Measurements from ENCODE around the gene P2RX3. TPM values are rescaled to one million over a fixed set of nuclear protein-coding genes. Genes with fewer than 3 reads are reported as not detected.
A peak's percentile ranks its signal among the peaks of the same experiment; 100 is the strongest.

P2RX3 gene
- total RNA-seq, 2 donors from 2014 or later, result 0.40 TPM; not detected in 1

- Histone ChIP-seq H3K27me3 (replicated peaks; ENCODE audit: insufficient read depth) (no peaks in the 10 kb centered on the region), H3K9me3 (no peaks in the 10 kb centered on the region), H3K4me1 (replicated peaks) (peaks cover 25% of the 10 kb centered on the region), H3K27ac (peak overlapping the region; percentile 78 to 85), H3K4me3 (no peak overlapping the region), H3K36me3 (peaks cover 6 to 22% of the 10 kb centered on the region in 2 donors)
- DNase-seq (ENCODE audit: low spot score), result no peak
- 67% methylated on average over 6 of the region's 6 CpGs for WGBS
- TF ChIP-seq POLR2AphosphoS5 (IDR thresholded peaks at IDR 0.05) (no peak), POLR2A (IDR thresholded peaks at IDR 0.05) (no peak)
- TF ChIP-seq, protein P1, sequence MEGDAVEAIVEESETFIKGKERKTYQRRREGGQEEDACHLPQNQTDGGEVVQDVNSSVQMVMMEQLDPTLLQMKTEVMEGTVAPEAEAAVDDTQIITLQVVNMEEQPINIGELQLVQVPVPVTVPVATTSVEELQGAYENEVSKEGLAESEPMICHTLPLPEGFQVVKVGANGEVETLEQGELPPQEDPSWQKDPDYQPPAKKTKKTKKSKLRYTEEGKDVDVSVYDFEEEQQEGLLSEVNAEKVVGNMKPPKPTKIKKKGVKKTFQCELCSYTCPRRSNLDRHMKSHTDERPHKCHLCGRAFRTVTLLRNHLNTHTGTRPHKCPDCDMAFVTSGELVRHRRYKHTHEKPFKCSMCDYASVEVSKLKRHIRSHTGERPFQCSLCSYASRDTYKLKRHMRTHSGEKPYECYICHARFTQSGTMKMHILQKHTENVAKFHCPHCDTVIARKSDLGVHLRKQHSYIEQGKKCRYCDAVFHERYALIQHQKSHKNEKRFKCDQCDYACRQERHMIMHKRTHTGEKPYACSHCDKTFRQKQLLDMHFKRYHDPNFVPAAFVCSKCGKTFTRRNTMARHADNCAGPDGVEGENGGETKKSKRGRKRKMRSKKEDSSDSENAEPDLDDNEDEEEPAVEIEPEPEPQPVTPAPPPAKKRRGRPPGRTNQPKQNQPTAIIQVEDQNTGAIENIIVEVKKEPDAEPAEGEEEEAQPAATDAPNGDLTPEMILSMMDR (IDR thresholded peaks at IDR 0.05), result no peak
- intact Hi-C loops (cut with DNase I), result no loop called here
Measured at GRCh38 chr11:57310091-57310490, 28.1 kb upstream of the P2RX3 start.

- H3K27me3 ChIP-seq (replicated peaks; ENCODE audit: insufficient read depth), result no peaks in the 10 kb centered on the region
- peaks cover 25% of the 10 kb centered on the region for H3K4me1 ChIP-seq (replicated peaks)
- TF ChIP-seq POLR2A (IDR thresholded peaks at IDR 0.05) (no peak), POLR2AphosphoS5 (IDR thresholded peaks at IDR 0.05) (no peak)
- TF ChIP-seq, protein P1 (IDR thresholded peaks at IDR 0.05), result no peak
- H3K4me3 ChIP-seq, result peak overlapping the region; percentile 29 to 38
- DNase-seq (ENCODE audit: low spot score), result no peak
- intact Hi-C loops (cut with DNase I), result no loop called here
- H3K36me3 ChIP-seq, result peaks cover 6 to 22% of the 10 kb centered on the region in 2 donors
- peak overlapping the region; percentile 78 to 85 for H3K27ac ChIP-seq
- WGBS, result 40% methylated on average over 6 of the region's 6 CpGs
- no peaks in the 10 kb centered on the region for H3K9me3 ChIP-seq
Measured at GRCh38 chr11:57310630-57311086, 27.5 kb upstream of the P2RX3 start.

DNA sequence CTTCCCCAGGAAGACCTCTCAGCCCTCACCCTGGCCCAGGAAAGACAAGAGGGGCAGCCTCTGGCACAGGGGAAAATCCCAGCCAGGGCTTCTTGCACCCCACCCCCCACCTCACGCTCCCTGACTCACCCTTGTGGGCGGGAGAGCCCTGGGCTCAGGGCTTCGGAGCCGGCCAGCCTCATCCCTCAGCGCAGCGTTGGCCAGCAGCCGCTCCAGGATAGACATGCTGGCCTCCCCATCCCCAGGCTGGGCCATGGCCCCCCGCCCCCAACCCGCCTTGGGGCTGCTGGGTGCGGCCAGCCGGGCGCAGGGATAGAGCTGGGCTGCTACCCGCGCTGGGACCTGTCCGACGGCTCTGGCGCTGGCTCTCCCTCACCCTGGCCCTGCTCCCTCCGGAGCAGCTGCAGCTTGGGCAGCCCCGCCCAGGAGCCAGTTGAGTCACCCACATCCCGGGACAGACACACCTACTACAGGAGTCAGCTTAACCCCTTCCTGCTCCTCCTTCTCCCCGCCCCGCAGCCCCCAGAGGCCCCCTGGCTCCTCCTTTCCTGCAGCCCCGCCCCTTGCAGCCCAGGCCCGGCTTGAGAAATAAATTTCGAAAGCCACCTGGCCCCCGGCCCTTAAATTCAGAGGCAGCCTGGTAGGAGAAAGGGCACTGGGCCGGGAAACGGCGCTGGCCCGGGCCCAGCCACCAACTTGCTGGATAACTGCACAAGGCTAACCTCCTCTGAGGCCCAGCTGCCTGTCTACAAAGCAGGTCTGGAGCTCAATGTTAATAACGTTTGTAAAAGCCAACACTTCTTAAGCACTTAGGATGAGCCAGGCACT lies 26.8 kb upstream of the P2RX3 start:
- Histone ChIP-seq H3K27ac (peak overlapping the region; percentile 78 to 85), H3K36me3 (peaks cover 6 to 28% of the 10 kb centered on the region in 2 donors), H3K27me3 (replicated peaks; ENCODE audit: insufficient read depth) (no peaks in the 10 kb centered on the region), H3K4me1 (replicated peaks) (peaks cover 31% of the 10 kb centered on the region), H3K4me3 (peak overlapping the region; percentile 29 to 38), H3K9me3 (no peaks in the 10 kb centered on the region)
- peak; percentile 88 for TF ChIP-seq POLR2AphosphoS5 (IDR thresholded peaks at IDR 0.05)
- TF ChIP-seq, protein P1 (IDR thresholded peaks at IDR 0.05), result no peak
- peak; percentile 85 for TF ChIP-seq POLR2A (IDR thresholded peaks at IDR 0.05)
- DNase-seq (ENCODE audit: low spot score), result peak; percentile 97
- WGBS, result 0% methylated on average over 28 of the region's 31 CpGs
- intact Hi-C loops (cut with DNase I), result no loop called here

GRCh38 chr11:57312511-57313021 lies 25.6 kb upstream of the P2RX3 start:
- peaks cover 35% of the 10 kb centered on the region for H3K4me1 ChIP-seq (replicated peaks)
- no peak for DNase-seq (ENCODE audit: low spot score)

More at GRCh38 chr11:57312511-57313021, 25.6 kb upstream of the P2RX3 start:
- WGBS, result 86% methylated on average over 6 of the region's 10 CpGs
- H3K27me3 ChIP-seq (replicated peaks; ENCODE audit: insufficient read depth), result no peaks in the 10 kb centered on the region
- H3K36me3 ChIP-seq, result peaks cover 6 to 38% of the 10 kb centered on the region in 2 donors
- H3K27ac ChIP-seq, result peak overlapping the region; percentile 78 to 85
- H3K9me3 ChIP-seq, result no peaks in the 10 kb centered on the region
- no peak for TF ChIP-seq POLR2AphosphoS5 (IDR thresholded peaks at IDR 0.05)
- TF ChIP-seq, protein P1 (IDR thresholded peaks at IDR 0.05), result no peak
- TF ChIP-seq POLR2A (IDR thresholded peaks at IDR 0.05), result no peak
- intact Hi-C loops (cut with DNase I), result no loop called here
- no peak overlapping the region for H3K4me3 ChIP-seq

Measured in prostate gland (tissue), 2 donors.